ENCODE data around the gene OSBPL10. TPM values are rescaled to one million over a fixed set of nuclear protein-coding genes. Genes with fewer than 3 reads are reported as not detected.

The OSBPL10 gene
- total RNA-seq, 4 donors from 2014 or later = 20.4 to 44.4 (median 30.2) TPM

DNA sequence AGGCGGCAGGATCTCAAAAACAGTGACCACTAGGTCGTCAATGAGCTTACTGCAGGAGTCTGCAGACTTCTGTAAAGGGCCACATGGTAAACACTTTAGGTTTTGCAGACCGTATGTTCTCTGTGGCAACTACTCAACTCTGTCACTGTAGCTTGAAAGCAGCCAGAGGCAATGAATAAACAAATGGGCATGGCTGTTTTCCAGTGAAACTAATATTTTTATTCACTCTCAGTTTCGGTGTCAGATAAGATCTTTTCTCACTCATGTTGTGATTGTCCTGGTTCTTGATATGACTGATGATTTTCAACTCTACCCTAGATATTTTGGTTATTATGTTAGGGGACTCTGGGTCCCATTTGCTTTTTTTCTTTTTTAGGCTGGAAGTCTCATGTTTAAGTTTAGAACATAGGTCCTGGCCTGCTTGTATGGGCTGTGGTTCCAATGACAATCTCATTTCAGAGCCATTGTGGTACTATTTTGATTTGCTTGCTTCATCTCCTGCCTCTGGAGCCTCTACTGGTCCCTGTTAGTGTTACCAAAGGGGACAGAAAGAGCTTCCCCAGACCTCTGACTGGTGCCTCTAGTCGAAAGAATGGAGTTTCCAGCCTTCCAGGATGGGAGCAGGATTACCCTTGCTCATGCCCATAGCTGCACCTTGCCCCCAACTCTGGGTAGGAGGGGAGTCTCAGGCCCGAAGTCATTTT, 226.3 kb downstream of the OSBPL10 start:
- 67 to 70% methylated on average over 6 of the region's 6 CpGs for WGBS, 2 donors
- DNase-seq (ENCODE audit: low spot score in 2 of 2) = no peak
- no peak overlapping the region for H3K4me3 ChIP-seq (ENCODE audit: low read depth, poor library complexity, severe bottlenecking)
- no peak for TF ChIP-seq POLR2A (IDR thresholded peaks at IDR 0.05)
- TF ChIP-seq, protein P1, sequence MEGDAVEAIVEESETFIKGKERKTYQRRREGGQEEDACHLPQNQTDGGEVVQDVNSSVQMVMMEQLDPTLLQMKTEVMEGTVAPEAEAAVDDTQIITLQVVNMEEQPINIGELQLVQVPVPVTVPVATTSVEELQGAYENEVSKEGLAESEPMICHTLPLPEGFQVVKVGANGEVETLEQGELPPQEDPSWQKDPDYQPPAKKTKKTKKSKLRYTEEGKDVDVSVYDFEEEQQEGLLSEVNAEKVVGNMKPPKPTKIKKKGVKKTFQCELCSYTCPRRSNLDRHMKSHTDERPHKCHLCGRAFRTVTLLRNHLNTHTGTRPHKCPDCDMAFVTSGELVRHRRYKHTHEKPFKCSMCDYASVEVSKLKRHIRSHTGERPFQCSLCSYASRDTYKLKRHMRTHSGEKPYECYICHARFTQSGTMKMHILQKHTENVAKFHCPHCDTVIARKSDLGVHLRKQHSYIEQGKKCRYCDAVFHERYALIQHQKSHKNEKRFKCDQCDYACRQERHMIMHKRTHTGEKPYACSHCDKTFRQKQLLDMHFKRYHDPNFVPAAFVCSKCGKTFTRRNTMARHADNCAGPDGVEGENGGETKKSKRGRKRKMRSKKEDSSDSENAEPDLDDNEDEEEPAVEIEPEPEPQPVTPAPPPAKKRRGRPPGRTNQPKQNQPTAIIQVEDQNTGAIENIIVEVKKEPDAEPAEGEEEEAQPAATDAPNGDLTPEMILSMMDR (IDR thresholded peaks at IDR 0.05) = no peak
- intact Hi-C loops (cut with DNase I; ENCODE audit: low total_unique reads) = no loop called here

DNA sequence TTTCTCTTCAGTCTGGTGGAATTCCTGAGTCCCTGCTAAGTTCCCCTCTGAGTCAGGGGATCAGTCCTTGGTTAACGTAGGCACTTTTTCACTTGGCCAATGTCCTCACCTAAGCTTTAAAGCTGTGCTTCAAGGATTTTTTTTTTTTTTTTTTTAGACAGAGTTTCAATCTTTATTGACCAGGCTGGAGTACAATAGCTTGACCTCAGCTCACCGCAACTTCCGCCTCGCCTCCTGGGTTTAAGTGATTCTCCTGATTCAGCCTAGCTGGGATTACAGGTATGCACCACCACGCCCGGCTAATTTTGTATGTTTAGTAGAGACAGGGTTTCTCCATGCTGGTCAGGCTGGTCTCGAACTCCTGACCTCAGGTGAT, 228.0 kb downstream of the OSBPL10 start:
- WGBS, 2 donors = 91 to 92% methylated on average over 7 of the region's 7 CpGs
- TF ChIP-seq, protein P1 (IDR thresholded peaks at IDR 0.05) = no peak
- TF ChIP-seq POLR2A (IDR thresholded peaks at IDR 0.05) = no peak
- H3K4me3 ChIP-seq (ENCODE audit: low read depth, poor library complexity, severe bottlenecking) = no peak overlapping the region
- DNase-seq (ENCODE audit: low spot score in 2 of 2) = no peak
- intact Hi-C loops (cut with DNase I; ENCODE audit: low total_unique reads) = no loop called here

DNA sequence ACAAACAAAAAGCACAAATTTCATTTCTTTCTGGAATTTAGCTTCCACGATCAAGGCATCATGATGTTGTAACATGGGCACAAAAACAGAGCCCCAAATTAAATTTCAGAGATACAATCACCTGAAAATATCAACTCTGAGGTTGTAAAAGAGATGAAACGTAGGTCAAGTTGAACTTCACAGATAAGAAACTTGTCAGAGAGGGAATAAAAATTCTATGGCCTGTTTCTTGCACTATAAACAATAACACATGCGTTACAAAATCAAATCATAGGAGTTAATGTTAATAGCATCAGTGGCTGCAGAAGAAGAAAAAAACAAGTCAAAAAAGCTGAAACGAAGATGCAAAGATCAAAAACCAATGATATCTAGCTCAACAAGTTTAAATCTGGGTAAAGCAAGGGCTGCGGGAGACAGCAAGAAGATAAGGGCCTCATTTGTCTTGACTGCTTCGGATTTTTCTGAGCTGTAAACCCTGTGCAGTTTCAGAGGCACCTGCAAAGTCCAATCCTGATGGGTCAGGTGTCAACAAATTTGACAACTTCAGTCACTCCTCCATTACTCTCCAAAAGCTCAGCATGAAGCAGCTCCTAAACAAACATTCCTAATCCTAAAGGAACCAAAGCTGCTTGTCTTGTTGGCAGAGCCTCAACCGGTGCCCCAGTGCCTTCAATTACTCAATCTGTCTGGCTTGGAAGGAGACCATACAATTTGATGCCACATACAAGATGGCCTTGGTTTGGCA, 228.6 kb downstream of the OSBPL10 start:
- WGBS, 2 donors = 88 to 91% methylated on average over 7 of the region's 7 CpGs
- intact Hi-C loops (cut with DNase I; ENCODE audit: low total_unique reads) = no loop called here
- no peak overlapping the region for H3K4me3 ChIP-seq (ENCODE audit: low read depth, poor library complexity, severe bottlenecking)
- TF ChIP-seq, protein P1 (IDR thresholded peaks at IDR 0.05) = no peak
- TF ChIP-seq POLR2A (IDR thresholded peaks at IDR 0.05) = no peak
- DNase-seq (ENCODE audit: low spot score in 2 of 2) = no peak

DNA sequence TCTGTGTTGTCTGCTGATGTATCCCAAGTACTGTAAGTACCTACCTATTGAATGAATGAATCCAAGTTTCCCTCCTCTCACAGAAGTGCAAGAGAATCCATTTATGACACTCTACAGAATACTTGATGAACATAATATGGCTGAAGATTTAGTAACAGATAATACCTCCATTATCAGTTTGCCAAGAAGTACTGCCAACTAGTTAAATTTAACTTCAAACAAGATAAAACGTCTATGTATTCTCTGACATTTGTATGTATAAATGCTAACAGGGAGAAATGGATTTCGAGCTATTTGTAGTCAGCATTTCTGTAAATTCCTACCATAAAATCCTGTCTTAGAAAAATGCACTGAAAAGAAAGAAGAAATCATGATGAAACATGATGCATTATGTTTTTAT, 230.7 kb downstream of the OSBPL10 start:
- TF ChIP-seq, protein P1 (IDR thresholded peaks at IDR 0.05) = no peak
- no peak for TF ChIP-seq POLR2A (IDR thresholded peaks at IDR 0.05)
- no peak overlapping the region for H3K4me3 ChIP-seq (ENCODE audit: low read depth, poor library complexity, severe bottlenecking)
- 40 to 46% methylated on average over 2 of the region's 2 CpGs for WGBS, 2 donors
- intact Hi-C loops (cut with DNase I; ENCODE audit: low total_unique reads) = no loop called here
- no peak for DNase-seq (ENCODE audit: low spot score in 2 of 2)

DNA sequence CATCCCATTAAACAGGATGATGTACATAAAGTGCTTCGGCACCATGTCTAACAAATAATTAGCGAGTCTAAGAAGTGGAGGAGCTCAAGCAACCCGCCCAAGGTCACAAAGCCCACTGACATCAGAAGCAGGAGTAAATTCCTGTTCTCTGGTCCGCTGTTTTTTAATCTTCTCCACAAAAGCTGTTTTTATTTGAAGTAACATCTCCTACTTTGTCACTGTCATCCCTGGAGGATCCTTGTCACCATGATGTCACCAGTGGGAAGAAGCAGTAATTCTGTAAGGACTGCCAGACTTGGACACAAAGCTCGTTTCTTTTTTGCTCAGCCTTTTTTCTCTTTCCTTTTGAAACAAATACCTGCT, 232.1 kb downstream of the OSBPL10 start:
- no peak for DNase-seq (ENCODE audit: low spot score in 2 of 2)
- intact Hi-C loops (cut with DNase I; ENCODE audit: low total_unique reads) = no loop called here
- 75 to 80% methylated on average over 5 of the region's 5 CpGs for WGBS, 2 donors
- no peak for TF ChIP-seq POLR2A (IDR thresholded peaks at IDR 0.05)
- TF ChIP-seq, protein P1 (IDR thresholded peaks at IDR 0.05) = no peak
- no peak overlapping the region for H3K4me3 ChIP-seq (ENCODE audit: low read depth, poor library complexity, severe bottlenecking)

Measured in lower leg skin (tissue), 4 donors.